Testis (tissue), 2 donors: ENCODE results near the gene GDPGP1.

Source experiments
- CTCF ChIP-seq, 3 experiments: fragments of 450-650 bp in 2 of 3; fragments of 200-600 bp in 1 of 3; sonication (generic) in 1 of 3; IDR thresholded peaks; one replicate each; pipeline ENCODE4 v1.5.1; 2016 to 2019; ENCODE audit warnings: antibody characterized with exemption in 3 of 3, mild to moderate bottlenecking in 2 of 3, moderate library complexity in 1 of 3
- POLR2A ChIP-seq: fragments of 450-650 bp; IDR thresholded peaks from one replicate; pipeline ENCODE4 v1.6.1; 2017; ENCODE audit warnings: antibody characterized with exemption, mild to moderate bottlenecking, moderate library complexity

GRCh38 chr15:90240856-90241255 lies 6.8 kb downstream of the GDPGP1 start:
- TF ChIP-seq CTCF (IDR thresholded peaks at IDR 0.05) = no peak
- no peak for TF ChIP-seq POLR2A
